Kidney tubule cell (primary cell): Measurements from ENCODE around the gene MAN1A1.
"Not testable (repeated sequence)": the region's sequence is repeated elsewhere in the genome, so short reads cannot be mapped to it uniquely, and the experiment has no call there.

ENCODE experiments used
- DNase-seq: peaks from one replicate; pipeline ENCODE4 v3.0.0-alpha.2; 2018; ENCODE audit warnings: low spot score

MAN1A1 gene

DNA sequence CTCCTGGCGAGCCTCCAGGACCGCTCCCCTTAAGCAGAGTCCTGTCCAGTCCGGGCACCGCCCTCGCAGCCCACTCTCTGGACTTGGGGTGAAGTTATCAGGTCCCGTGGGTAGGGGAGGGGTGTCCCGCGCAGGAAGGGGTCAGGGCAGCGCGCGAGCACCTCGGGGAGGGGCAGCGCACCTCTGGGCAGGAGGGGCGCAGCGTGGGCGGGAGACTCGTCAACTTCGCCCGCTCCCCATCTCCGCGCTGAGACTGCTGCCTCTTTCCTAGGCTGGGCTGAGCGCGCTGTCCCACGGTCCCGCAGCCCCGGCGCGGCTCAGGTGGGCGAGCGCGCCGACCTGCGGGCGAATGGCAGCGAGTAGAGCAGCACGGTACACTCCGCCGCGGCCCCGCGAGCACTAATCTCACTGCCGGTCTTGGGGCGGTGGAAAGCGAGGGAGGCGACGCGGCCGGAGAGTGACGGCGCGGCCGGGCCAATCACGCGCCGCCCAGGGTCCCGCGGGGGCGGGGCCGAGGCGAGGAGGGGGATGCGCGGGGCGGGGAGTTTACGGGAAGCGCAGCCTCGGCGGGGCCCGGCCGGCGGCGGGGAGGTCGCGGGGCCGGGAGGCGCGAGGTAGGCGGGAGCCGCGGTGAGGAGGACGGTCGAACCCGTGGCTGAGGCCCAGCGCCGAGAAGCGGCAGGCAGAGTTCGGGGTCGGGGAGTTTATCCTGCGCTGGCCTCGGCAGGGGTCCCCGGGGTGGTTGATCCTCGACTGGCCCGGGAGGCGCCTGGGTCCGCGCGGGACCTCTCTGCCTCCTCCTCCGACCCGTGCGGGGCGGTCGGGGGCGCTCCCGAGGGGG lies at the start of gene MAN1A1:
TSS of gene MAN1A1 (minus strand) at position 401 of the 841 bp plus-strand sequence. CDS start 696 bp downstream, outside the sequence.
- peak; percentile 87 for DNase-seq

DNA sequence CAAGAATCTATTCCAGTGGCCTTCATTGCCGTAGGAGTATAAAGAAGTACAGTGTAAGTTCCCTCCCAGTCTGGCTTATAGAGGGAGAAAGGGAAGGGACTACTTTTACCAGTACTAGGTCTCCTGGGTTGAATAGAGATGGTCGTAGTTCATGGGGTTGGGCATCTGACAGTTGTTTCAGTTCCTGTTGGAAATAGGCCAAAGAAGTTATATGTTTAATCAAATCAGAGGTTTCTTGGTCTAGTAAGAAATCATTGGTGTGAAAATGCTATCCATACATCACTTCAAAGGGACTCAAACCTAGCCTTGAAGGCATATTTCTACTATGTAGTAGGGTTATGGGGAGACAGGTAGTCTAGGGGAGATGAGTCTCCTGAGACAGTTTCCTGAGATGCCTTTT lies 45.6 kb upstream of the MAN1A1 start:
- no peak for DNase-seq

DNA sequence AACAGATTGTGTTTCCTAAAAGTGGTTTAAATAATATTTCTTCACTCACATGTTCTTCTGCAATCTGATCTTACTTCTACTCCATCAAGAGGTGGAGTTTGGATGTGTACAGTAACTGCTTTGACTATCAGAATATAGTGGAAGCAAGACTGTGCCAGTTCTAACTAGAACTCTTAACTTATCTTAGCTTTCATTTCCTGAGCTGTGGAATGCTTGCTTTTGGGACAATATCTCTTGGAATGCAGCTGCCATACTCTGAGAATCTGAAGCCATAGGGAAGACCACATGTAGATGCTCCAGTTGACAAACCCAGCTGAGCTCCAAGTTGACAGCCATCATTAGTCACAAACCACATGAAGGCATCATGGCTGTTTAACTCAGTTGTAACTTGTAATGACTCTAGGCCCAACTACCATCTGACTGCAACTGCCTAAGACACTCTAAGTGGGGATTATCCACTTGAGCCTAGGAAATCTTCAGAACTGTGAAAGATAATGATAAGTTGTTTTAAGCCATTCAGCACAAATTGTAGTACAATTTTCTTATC lies 40.8 kb upstream of the MAN1A1 start:
- DNase-seq: peak; percentile 4

DNA sequence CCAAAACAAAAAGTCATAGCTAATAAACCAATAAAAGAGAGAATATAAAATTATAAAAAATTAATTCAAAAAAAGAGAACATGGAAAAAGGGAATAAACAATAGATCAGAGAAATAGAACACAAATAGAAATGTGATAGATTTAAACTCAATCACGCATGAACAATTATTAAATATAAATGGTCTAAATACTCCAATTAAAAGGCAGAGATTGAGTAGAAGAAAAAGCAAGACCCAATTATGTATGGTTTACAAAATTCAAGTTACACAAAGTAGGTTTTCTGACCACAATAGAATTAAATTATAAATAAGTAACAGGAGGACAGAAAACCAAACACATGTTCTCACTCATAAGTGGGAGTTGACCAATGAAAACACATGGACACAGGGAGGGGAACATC lies 36.4 kb upstream of the MAN1A1 start:
- no peak for DNase-seq

DNA sequence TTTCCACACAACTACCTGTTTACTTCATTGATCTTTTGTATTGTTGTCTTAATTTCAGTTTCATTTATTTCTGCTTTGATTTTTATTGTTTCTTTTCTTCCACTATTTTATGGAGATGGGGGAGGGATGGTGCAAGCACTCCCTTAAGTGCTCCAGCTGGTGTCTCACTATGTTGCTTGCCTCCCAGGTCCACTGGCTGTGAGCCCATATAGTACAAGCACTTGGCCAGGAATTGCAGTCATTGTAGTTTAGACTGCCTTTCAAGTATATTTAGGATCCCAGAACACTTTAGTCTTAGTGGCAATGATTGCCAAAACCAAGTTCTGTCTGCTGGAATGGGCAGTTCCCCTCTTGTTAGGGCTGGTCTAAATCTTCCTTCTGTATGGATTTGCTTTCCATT lies 34.9 kb upstream of the MAN1A1 start:
- no peak for DNase-seq

DNA sequence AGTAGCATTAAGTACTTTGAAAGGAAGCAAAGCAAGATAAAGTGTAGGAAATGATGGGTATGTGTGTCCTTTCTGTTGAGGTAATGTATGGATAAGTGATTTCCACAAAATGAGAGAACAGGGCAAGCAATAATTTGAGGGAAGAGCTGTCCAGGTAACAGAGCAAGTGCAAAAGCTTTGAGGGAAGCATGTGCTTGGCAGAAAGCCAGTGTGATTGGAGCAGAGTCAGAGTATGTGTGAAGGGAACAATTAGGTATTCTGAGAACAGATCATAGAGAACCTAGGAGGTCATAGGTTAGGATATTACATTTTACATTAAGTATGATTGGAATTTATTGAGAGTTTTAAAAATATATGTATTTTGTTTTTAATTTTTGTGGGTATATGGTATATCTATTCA lies 30.2 kb upstream of the MAN1A1 start:
- no peak for DNase-seq

DNA sequence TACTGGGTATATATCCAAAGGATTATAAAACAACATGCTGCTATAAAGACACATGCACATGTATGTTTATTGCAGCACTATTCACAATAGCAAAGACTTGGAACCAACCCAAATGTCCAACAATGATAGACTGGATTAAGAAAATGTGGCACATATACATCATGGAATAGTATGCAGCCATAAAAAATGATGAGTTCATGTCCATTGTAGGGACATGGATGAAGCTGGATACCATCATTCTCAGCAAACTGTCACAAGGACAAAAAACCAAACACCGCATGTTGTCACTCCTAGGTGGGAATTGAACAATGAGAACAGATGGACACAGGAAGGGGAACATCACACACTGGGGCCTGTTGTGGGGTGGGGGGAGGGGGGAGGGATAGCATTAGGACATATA lies 27.5 kb upstream of the MAN1A1 start:
- DNase-seq: not testable (repeated sequence)

DNA sequence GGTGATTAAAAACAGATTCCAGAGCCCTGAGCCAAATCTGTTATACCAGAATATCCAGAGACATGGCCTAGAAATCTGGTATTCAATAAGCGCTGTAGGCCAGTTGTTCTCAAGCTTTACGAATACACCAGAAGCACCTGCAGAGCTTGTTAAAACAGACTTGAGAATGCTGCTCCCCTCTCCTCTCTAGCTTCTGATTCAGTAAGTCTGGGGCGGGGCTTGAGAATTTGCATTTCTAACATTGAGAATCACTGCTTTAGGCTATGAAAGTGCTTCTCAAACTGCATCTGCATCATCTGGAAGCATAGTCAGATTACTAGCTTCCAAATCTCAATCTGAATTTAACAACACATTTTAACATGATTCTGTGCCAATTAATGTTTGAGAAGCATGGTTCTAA lies 20.5 kb upstream of the MAN1A1 start:
- no peak for DNase-seq

DNA sequence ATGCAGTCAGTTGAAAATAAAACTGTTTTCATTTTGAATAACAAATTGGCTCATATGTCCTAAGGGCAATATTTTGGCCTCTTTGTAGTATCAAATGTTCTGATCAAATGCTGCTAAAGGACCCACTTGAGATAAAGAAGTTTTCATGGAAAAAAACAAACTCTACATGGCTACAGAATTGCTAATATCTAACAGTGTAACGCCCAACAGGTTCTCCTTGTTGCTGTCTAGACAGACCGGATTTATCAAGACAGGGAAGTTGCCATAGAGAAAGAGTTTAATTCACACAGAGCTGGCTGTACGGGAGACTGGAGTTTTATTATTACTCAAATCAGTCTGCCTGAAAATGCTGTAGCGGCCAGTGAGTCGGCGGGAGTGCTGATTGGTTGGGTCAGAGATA lies 19.4 kb upstream of the MAN1A1 start:
- DNase-seq: no peak

DNA sequence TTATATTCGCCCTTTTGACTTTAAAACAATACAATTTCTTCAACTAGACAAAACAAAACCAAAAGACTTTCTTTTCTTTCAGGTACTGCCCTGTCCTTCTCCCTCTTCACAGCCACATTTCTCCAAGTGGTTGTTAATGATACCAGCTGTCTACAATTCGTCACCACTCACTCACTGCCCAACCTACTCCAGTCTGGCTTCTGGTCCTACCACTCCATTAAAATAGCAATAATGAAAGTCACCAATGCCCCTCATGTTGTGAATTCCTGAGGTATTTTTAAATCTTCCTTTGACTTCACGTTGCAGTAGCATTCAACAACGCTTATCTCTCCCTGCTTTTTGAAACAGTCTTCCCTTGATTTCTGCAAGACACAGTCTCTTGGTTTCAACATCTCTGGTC lies 11.6 kb upstream of the MAN1A1 start:
- no peak for DNase-seq

DNA sequence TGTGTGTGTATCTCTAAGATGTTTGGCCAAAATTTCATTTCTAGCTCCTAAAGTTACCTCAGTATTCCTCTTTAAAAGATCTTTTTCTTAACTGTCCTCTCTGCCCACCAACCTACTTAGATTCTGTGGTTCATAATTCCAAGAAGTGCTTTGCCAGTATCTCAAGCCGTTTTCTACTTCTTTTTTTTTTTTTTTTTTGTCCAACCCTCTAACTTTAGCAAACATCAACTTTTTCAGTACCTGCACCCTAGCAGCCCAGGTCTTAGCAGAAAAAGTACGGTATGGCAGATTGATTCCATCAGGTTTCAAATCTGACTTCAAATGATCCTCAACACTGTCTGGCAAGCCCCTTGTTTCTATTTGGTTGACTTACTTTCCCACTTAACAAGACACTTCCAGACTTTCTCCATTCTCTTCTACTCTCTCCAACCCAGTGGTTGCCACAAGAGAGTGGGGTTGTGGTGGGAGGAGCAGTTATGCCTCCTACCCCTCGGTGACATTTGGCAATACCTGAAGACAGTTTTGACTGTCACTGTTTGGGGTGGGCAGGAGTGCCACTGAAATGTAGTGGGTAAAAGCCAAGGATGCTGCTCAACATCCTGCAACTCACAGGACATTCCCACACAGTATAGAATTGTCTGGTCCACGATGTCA lies 10.8 kb upstream of the MAN1A1 start:
- no peak for DNase-seq

DNA sequence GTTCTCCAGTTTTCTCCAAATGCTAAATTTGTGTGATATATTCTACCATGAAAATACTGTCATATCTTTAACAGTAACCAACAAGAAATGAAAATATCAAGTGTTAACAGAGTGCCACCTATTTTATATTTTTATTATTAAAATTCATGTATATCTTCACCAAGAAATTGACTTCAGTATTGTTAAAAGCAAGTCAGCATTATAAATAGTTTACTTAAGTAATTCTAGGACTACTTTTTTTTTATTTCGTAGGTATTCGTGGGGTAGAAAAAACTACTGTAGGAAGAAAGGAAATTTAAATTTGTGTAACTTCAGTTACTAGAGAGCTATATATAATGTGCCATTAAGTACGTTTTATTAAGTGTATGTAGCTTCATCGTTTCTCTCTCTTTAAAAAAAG lies 6.3 kb upstream of the MAN1A1 start:
- DNase-seq: no peak

DNA sequence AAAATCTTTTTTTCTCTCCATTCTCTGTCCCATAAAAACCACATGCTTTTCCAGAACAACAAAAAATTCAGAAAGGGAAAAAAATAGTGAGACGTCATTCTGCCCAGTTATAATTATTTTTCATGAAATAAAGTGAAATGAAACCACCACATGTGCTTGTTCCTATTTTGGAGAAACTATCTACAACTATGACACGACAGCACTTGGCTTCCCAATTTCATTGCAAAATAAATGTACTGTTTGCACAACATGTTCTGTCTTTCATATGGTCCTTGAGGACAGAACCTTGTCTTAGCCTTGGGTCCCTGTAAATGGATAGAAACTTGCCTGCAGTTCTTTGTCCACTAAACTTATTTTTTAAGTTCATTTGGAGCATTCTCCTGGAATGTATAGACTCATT lies 5.6 kb upstream of the MAN1A1 start:
- no peak for DNase-seq

DNA sequence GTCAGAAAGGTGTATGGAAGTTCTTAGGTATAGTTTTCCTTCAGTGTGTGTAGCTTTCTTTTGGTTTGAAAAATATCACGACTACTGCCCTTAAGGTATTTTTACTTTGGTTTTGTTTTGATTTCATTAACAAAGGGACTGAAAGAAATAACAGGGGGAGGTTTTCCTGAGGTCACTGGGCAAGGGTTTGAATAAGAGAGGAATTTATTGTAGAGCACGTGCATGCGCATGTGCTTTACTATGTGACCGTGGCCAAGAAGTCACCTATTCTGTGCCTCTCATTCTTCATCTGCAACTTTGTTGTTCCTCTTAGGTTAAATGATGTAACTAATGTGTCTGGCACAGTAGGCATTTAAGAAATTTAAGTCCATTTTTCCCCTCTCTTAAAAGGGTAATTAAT lies 4.1 kb upstream of the MAN1A1 start:
- DNase-seq: no peak

DNA sequence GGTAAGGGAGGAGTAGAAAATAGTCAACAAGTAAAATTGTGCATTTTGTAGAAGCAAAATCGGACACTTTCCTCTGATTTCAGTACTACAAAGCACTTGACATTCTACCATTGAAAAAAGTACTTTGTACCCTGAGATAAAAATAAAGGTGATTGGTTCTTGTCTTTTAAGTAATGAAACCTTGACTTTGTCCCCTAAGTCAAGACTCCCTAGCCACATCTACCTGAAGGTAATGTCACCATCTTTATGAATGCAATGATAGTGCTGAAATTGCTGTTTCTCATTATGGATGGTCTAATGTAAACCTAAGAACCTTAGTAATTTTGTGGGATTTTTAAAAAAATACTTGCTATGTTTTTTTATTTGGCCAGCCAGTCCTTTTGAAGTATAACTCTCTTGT lies 2.4 kb upstream of the MAN1A1 start:
- DNase-seq: no peak

DNA sequence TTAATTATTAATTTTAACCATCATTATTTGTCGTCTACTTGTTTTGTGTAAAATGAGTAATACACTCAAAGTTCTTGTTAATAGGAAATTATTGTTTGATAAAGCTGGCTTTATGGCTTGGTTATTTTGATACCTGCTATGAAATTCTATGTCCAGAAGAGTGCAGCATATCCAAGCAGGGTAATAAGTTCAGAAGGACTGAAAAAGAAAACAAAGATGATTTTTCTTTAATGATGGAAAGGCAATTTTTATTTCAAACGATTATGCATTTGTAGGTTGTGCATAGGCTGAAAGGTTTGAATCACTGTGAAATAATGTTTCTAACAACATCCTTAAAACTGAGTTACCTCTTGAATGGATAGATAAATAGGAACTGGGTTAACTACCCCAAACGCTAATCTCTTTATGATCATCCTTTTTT lies 1.4 kb upstream of the MAN1A1 start:
- peak; percentile 56 for DNase-seq

DNA sequence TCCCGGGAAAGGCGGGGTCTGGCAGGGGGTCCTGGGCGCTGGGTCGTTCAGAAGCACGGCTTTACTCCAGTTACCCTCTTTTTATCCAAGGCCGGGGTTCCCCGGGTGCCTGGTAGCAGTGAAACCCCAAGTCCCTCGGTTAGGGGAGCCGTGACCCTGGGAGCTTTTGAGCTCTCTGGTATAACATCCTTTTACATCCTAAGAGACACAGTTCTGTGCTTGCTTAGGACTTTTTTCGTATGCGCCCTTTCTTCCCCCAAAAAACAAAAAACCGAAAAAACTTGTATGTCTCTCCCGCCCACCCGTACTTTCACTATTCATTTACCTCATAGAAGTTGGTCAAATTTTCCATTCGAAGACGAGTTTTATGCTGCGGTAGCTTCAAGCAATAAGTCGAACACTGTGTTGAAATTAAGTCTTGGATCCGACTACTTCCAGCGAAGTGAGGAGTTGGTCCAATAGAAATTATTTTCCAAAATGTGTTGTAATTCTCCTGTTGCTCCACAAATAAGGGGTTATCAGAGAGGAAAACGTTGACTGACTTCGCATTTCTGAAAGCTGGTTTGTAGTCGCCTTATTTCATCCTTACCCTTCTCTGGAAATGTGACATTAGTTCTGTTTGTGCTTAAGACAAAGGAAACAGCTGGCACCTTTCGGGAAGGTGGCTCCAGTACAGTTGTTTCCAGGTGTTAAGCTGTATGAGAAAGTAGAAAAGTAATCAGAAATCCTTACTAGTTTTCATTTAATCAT lies 816 bp upstream of the MAN1A1 start:
- peak; percentile 55 for DNase-seq

DNA sequence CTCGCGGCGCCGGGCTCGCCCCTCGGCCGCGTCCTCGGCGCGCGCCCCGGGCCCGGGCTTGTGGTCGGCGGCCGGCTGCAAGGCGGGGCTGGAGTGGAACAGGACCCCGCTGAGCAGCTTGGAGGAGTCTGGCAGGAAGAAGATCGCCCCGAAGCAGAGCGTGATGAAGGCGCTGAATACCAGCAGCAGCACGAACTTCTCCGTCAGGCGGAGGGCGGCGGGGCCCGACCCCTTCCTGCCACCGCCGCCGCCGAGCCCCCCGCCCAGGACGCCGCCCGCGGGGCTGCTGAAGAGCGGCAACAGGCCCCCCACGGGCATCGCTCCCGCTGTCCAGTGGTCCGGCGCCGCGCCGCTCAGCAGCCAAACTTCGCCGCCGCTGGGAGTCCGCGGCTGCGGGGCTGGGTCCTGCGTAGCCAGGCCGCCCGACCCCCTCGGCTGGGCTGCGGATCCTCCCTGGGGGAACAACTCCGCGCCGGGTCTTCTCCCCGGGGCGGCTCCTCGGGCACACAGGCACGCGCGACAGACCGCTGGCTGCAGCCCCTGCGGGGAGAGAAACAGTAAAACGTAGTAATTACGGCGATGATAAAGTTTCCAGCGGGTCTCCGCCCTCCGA lies 707 bp downstream of the MAN1A1 start:
- DNase-seq: peak; percentile 26

DNA sequence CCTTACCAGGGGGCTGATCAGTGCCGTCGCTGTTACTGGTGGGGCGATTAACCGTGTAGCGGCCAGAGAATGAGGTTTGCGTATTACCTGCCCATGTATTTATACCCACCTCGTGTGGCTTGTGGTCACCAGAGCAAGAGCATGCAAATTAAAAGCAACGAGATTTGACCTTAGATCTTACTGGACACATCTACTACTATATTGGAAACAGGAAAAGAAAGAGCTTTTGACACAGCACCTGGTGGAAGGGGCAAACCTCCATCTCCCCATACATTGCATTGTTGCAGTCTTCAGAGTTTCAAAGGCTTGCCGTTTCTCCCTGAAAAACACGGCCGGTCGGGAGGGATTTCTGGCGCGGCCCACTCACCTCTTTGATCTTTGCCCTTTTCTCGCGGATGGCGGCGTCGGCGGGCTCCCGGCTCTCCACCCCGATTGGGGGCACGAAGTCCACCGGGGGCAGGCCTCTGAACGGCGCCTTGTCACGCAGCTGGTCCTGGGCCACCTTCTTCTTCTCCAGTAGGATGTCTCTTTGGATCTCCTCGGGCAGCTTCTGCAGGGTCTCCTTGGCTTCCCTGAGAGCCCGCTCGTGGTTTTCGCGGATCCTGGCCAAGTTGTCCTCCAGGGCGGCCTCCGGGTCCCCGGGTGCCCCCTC lies 1.3 kb downstream of the MAN1A1 start:
- DNase-seq: peak; percentile 9

DNA sequence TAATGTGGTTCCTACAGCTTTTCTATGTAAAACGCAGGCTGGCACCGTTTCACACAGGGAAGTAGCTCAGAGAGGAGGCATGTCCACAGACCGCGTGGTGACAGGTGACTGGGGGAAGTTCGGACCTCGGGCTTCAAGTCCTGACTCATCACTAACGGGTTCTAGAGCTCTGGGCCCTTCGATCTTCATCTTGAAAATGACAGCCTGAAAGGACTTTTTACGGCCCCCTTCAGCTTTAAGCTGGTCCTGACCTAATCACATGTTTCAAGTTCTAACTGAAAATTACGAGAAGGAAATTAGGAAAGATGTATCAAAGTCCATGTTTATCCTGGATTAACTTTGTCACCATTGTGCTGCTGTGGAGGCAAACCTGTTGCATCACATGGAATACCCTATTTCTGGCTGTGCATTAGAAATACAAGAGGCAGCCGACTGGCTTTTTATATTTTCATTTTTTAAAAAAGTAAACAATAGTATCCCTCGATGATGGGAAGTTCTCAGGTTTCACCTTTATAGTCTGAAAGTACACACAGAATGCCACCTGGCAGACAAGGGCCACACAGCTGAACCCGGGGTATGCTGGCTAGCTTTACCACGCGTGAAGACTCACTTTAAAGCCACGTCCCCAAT lies 2.0 kb downstream of the MAN1A1 start:
- DNase-seq: peak; percentile 77

DNA sequence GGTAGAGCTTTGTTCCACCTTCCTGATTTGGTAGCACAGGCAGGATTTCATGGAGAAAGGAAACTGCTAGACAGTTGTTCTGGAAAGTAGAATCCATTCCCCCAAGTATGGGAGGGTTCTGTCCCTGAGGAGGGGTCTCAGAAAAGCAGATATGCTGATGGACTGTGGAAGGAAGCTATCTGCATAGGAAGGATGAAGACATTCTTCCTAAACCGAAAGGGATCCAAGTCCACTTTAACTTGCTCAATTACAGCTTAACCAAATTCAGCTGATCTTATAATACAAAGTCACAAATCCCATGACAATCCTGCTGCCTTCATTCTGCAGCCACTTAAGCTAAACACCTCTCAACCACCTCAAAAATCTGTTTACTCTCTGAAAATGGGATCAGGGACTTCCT lies 2.6 kb downstream of the MAN1A1 start:
- peak; percentile 9 for DNase-seq
